ENCODE results near the gene TLL1.

GRCh38 chr4:165867961-165868360 lies 5.1 kb upstream of the TLL1 start:
- no peak for TF ChIP-seq POLR2A (IDR thresholded peaks at IDR 0.05)
- no peak for TF ChIP-seq CTCF (IDR thresholded peaks at IDR 0.05)

Measured in body of pancreas (tissue), 4 donors.